Gastrocnemius medialis (tissue), 4 donors: Measurements from ENCODE around the gene PYURF. TPM values are rescaled to one million over a fixed set of nuclear protein-coding genes. Genes with fewer than 3 reads are reported as not detected.
"Not testable (repeated sequence)": the region's sequence is repeated elsewhere in the genome, so short reads cannot be mapped to it uniquely, and the experiment has no call there.

ENCODE experiments used
- ATAC-seq, 2 donors: fragments of 150-250 bp; one replicate each; pipeline ENCODE4 v1.9.1; 2016
- DNase-seq, 2 donors: peaks; one replicate each; pipeline ENCODE4 v3.0.0-alpha.2; 2019
- H3K27ac ChIP-seq, 4 donors: fragments of 200-600 bp; sonication (generic); 1 replicate in 1 of 4; 2 replicates in 3 of 4; pipeline ENCODE4 v1.5.1; 2016 to 2018; ENCODE audit warnings: mild to moderate bottlenecking in 2 of 4, moderate library complexity in 1 of 4
- H3K27me3 ChIP-seq, 3 donors: fragments of 200-600 bp; sonication (generic) in 2 of 3; 1 replicate in 1 of 3; 2 replicates in 2 of 3; pipeline versions ENCODE4 v1.5.1 to v1.6.0; 2016 to 2019; ENCODE audit warnings: mild to moderate bottlenecking in 1 of 3, moderate library complexity in 1 of 3
- H3K36me3 ChIP-seq, 2 donors: fragments of 200-600 bp; sonication (generic) in 1 of 2; one replicate each; pipeline ENCODE4 v1.5.1; 2017 to 2018
- H3K4me1 ChIP-seq, 2 donors: fragments of 200-600 bp; sonication (generic) in 1 of 2; one replicate each; pipeline ENCODE4 v1.5.1; 2016 to 2017; ENCODE audit warnings: mild to moderate bottlenecking in 2 of 2
- H3K4me3 ChIP-seq, 4 donors: fragments of 200-600 bp; sonication (generic) in 3 of 4; 1 replicate in 1 of 4; 2 replicates in 3 of 4; pipeline ENCODE4 v1.5.1; 2016 to 2019; ENCODE audit warnings: mild to moderate bottlenecking in 2 of 4
- H3K9me3 ChIP-seq, 3 donors: fragments of 200-600 bp; sonication (generic) in 2 of 3; 1 replicate in 1 of 3; 2 replicates in 2 of 3; pipeline ENCODE4 v1.5.1; 2016 to 2019
- CTCF ChIP-seq, 5 experiments: fragments of 450-650 bp in 3 of 5; fragments of 200-600 bp in 2 of 5; sonication (generic) in 2 of 5; IDR thresholded peaks in 4 of 5; conservative IDR thresholded peaks in 1 of 5; 1 replicate in 4 of 5; 2 replicates in 1 of 5; pipeline ENCODE4 v1.5.1; 2016 to 2019; ENCODE audit warnings: antibody characterized with exemption in 5 of 5, mild to moderate bottlenecking in 3 of 5, moderate library complexity in 3 of 5
- POLR2A ChIP-seq, 2 donors: fragments of 450-650 bp; IDR thresholded peaks; one replicate each; pipeline ENCODE4 v1.6.1; 2017; ENCODE audit warnings: antibody characterized with exemption in 2 of 2, mild to moderate bottlenecking in 2 of 2, moderate library complexity in 2 of 2
- in situ Hi-C, 4 donors: fragments of 200-750 bp; cut with MboI; loops; one replicate each; pipeline versions ENCODE4 v1.15.0 to v1.8.0; 2017; ENCODE audit warnings: low sequenced_read_pairs in 4 of 4
- intact Hi-C: fragments of 100-400 bp; cut with DNase I; formaldehyde crosslinking; loops from one replicate; pipeline ENCODE4 v1.15.1; 2023; ENCODE audit warnings: low total_unique reads
- total RNA-seq, 4 donors: library from RNA; depleted of rRNA; stranded (reverse); fragments of >200 nt; gene quantifications; one replicate each; pipeline versions ENCODE4 v1.1.0 to v1.2.3, GENCODE V29; 2016

Gene PYURF
- total RNA-seq, 4 donors from 2014 or later: 62.4 to 86.0 (median 72.3) TPM

- in situ Hi-C loops (loop anchor here in 3 of 4 donors (5.0 to 25.0 kb wide), 4 partner anchors 115 to 498 kb away; no protein-coding TSS in a partner anchor), intact Hi-C loops (loop anchor here (1.0 to 5.0 kb wide), 2 partner anchors 120 to 488 kb away; no protein-coding TSS in a partner anchor)
- DNase-seq: peak; percentile 25 to 66
- not testable (repeated sequence) for ATAC-seq, H3K9me3 ChIP-seq, H3K4me1 ChIP-seq, H3K27me3 ChIP-seq, H3K4me3 ChIP-seq, H3K27ac ChIP-seq, H3K36me3 ChIP-seq
- TF ChIP-seq CTCF (IDR thresholded peaks at IDR 0.05 in 4 of 5, conservative IDR thresholded peaks at IDR 0.05 in 1 of 5): peak; percentile 63 to 80 (median 75)
Observed at GRCh38 chr4:88539322-88540068, 15.9 kb upstream of the PYURF start.

GRCh38 chr4:88537709-88538108 is 14.1 kb upstream of the PYURF start:
- intact Hi-C loops: loop anchor here (5.0 kb wide), 1 partner anchor 490 kb away; no protein-coding TSS in a partner anchor

GRCh38 chr4:88535090-88535755 is 11.6 kb upstream of the PYURF start:
- Histone ChIP-seq H3K9me3 (no peaks in the 10 kb centered on the region), H3K36me3 (no peaks in the 10 kb centered on the region), H3K4me1 (peaks cover 0 to 6% of the 10 kb centered on the region in 2 donors), H3K27me3 (no peaks in the 10 kb centered on the region), H3K4me3 (no peak overlapping the region), H3K27ac (no peak overlapping the region)
- no peak for TF ChIP-seq CTCF (IDR thresholded peaks at IDR 0.05 in 4 of 5, conservative IDR thresholded peaks at IDR 0.05 in 1 of 5)
- no peak for TF ChIP-seq POLR2A (IDR thresholded peaks at IDR 0.05)
- in situ Hi-C loops (loop anchor here in 3 of 4 donors (5.0 to 25.0 kb wide), 4 partner anchors 120 to 502 kb away; no protein-coding TSS in a partner anchor), intact Hi-C loops (loop anchor here (5.0 kb wide), 1 partner anchor 492 kb away; no protein-coding TSS in a partner anchor)
- ATAC-seq: no peak
- DNase-seq: no peak

More at GRCh38 chr4:88537709-88538108, 14.1 kb upstream of the PYURF start:
- Histone ChIP-seq H3K9me3 (no peaks in the 10 kb centered on the region), H3K4me3 (no peak overlapping the region), H3K27ac (no peak overlapping the region), H3K27me3 (no peaks in the 10 kb centered on the region), H3K4me1 (peaks cover 0 to 6% of the 10 kb centered on the region in 2 donors), H3K36me3 (no peaks in the 10 kb centered on the region)
- in situ Hi-C loops: loop anchor here in 3 of 4 donors (5.0 to 25.0 kb wide), 4 partner anchors 117 to 500 kb away; no protein-coding TSS in a partner anchor
- ATAC-seq (no peak), DNase-seq (no peak)
- TF ChIP-seq CTCF (IDR thresholded peaks at IDR 0.05 in 4 of 5, conservative IDR thresholded peaks at IDR 0.05 in 1 of 5): no peak
- TF ChIP-seq POLR2A (IDR thresholded peaks at IDR 0.05): no peak

GRCh38 chr4:88533937-88534750 is 10.6 kb upstream of the PYURF start:
- no peaks in the 10 kb centered on the region for H3K27me3 ChIP-seq
- no peak overlapping the region for H3K27ac ChIP-seq
- H3K4me1 ChIP-seq: peaks cover 0 to under 1% of the 10 kb centered on the region in 2 donors
- in situ Hi-C loops: loop anchor here (5.0 to 25.0 kb wide), 4 partner anchors 121 to 503 kb away; no protein-coding TSS in a partner anchor
- ATAC-seq (no peak), DNase-seq (no peak)
- no peaks in the 10 kb centered on the region for H3K36me3 ChIP-seq
- intact Hi-C loops: no loop called here
- H3K9me3 ChIP-seq: no peaks in the 10 kb centered on the region
- no peak for TF ChIP-seq CTCF (IDR thresholded peaks at IDR 0.05 in 4 of 5, conservative IDR thresholded peaks at IDR 0.05 in 1 of 5)
- no peak for TF ChIP-seq POLR2A (IDR thresholded peaks at IDR 0.05)
- no peak overlapping the region for H3K4me3 ChIP-seq
